HG03175 (cell line): ENCODE results near the gene TFB1M.

ENCODE experiments used
- ATAC-seq: cut with Tn5 transposase; IDR thresholded peaks from one replicate; pipeline ENCODE4 v1.9.1; 2021; ENCODE audit warnings: mild to moderate bottlenecking, moderate library complexity; ENCODE audit not compliant: unreplicated experiment

Gene TFB1M

DNA sequence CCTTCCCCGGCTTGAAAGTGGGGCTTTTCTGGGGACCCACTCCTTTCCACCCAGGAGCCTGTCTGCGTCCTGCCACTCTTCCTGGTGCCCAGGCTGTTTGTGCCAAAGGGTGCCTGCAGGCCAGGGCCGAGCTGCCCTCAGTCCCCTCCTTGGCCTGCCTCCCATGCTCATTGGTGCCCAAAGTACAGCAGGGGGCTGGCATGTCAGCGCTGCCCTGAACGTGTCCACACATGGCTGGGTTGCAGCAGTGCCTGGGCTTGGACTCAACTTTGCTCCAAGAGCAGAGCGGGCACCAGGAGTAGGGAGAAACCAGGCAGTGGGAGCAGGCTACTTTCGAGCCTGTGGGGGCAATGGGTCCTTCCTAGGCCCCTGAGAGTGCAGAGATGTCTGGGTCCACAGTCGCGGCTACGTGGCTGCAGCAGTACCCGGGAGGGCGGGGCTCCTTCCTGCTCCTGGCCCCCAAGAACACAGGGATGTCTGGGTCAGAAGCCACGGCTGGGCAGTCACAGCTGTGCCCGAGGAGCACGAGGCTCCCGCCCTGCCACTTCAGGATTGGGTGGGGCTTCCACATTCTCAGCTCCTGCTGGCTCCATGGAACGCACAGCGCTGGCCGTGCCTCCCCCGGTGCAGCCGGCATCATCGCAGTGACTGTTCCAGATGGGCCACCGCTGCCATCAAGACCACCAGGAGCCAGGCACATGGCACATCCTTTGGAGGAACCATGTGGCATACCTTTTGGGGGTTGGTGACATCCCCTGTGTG lies 100.5 kb downstream of the TFB1M start:
- no peak for ATAC-seq

DNA sequence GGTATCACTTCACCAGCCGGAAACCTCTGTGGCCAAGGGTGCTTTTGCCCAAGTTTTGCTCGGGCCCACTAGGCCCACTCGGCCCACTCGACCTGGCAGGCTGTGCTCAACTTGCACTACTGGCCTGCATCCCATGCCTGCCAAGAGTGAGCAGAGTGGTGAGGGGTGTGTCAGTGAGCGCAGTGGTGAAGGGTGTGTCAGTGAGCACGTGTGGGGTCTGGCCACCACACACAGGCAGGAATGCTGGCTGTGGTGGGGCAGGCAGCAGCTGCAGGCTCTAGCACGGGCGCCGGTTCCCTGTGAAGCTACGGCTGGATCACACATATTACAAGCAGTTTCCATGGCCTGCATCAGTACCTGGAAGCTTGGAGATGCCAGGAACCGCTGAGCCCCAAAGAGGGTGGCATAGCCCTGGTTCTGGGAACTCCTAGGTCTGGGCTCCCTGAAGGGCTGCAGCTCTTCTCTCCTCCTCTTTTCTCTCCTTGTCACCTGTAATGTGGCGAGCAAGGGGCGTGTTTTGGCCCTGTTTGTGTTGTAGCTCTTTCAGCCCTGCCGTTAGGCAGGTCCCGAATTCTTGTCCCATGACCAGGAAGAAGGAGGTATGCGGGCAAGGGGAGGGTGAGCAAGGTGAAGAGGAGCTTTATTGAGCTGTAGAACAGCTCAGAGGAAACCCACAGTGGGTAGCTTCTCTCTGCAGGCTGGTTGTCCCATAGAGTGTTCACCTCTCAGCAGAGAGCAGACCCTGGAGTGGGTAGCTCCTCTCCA lies 101.5 kb downstream of the TFB1M start:
- no peak for ATAC-seq

DNA sequence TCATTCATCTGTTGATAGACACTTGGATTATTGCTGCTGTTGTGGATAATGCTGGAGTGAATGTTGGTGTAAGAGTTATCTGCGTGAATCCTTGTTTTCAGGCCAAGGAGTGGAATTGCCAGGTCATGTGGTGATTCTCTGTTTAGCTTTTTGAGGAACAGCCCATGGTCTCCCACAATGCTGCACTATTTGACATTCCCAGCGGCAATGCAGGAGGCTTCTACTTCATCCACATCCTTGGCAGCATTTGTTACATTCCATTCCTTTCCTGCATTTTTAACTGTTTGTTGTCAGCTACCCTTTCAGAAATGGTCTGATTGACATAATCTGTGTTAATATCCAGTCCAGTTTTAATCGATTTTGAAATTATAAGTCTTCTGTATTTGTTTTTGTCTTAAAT lies 102.2 kb downstream of the TFB1M start:
- ATAC-seq: no peak

DNA sequence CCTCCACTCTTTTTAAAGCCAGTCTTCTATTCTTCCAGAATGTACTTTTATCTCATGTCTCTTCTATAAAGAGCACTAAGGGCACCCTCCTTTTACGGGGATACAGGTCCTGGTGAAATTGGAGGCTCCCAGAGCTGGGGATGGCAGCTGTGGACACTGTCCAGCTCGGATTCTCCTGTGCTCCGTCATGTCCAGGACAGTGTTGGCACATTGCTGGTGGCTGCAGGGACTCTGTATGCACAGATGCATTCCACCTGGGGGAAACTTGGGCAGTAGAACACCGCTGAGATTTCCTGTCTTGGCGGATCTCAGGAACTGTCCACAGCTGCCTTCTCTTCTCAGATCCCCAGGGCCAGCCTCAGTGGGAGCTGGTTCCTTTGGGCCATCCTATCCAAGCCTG lies 107.1 kb downstream of the TFB1M start:
- ATAC-seq: no peak
